Measurements from ENCODE around the gene ARF4.
"Not testable (repeated sequence)": the region's sequence is repeated elsewhere in the genome, so short reads cannot be mapped to it uniquely, and the experiment has no call there.

The ARF4 gene

DNA sequence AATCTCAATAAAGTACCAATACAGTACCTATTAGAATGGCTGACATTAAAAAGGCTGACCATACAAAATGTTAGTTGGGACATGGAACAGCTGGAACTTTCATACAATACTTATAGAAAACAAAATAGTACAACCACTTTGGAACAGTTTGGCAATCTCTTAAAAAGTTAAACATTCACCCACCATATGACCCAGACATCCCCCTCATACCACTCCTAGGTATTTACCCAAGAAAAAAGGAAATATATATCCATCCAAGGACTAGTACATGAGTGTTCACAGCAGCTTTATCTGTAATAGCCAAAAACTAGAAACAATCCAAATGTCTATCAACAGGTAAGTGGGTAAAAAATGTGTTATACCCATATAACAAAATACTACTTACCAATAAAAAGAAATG is 25.2 kb upstream of the ARF4 start:
- TF ChIP-seq, protein P1, sequence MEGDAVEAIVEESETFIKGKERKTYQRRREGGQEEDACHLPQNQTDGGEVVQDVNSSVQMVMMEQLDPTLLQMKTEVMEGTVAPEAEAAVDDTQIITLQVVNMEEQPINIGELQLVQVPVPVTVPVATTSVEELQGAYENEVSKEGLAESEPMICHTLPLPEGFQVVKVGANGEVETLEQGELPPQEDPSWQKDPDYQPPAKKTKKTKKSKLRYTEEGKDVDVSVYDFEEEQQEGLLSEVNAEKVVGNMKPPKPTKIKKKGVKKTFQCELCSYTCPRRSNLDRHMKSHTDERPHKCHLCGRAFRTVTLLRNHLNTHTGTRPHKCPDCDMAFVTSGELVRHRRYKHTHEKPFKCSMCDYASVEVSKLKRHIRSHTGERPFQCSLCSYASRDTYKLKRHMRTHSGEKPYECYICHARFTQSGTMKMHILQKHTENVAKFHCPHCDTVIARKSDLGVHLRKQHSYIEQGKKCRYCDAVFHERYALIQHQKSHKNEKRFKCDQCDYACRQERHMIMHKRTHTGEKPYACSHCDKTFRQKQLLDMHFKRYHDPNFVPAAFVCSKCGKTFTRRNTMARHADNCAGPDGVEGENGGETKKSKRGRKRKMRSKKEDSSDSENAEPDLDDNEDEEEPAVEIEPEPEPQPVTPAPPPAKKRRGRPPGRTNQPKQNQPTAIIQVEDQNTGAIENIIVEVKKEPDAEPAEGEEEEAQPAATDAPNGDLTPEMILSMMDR (IDR thresholded peaks at IDR 0.05; ENCODE audit: borderline replicate concordance, control extremely low read depth, extremely low read depth, insufficient read depth, missing control alignments), result no peak
- DNase-seq (ENCODE audit: low spot score), result no peak
- in situ Hi-C loops (cut with MboI; ENCODE audit: low sequenced_read_pairs, unreplicated experiment), result no loop called here

DNA sequence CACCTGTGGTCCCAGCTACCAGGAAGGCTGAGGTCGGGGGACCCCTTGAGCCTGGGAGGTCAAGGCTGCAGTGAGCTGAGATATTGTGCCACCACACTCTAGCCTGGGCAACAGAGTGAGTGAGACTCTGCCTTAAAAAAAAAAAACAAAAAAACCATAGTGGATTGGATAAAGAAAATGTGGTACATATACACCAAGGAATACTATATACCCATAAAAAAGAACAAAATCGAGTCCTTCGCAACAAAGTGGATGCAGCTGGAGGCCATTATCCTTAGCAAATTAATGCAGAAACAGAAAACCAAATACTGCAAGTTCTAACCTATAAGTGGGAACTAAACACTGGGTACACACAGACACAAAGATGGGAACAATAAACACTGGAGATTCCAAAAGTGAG is 20.6 kb upstream of the ARF4 start:
- in situ Hi-C loops (cut with MboI; ENCODE audit: low sequenced_read_pairs, unreplicated experiment), result no loop called here
- no peak for DNase-seq (ENCODE audit: low spot score)
- TF ChIP-seq, protein P1 (IDR thresholded peaks at IDR 0.05; ENCODE audit: borderline replicate concordance, control extremely low read depth, extremely low read depth, insufficient read depth, missing control alignments), result no peak

DNA sequence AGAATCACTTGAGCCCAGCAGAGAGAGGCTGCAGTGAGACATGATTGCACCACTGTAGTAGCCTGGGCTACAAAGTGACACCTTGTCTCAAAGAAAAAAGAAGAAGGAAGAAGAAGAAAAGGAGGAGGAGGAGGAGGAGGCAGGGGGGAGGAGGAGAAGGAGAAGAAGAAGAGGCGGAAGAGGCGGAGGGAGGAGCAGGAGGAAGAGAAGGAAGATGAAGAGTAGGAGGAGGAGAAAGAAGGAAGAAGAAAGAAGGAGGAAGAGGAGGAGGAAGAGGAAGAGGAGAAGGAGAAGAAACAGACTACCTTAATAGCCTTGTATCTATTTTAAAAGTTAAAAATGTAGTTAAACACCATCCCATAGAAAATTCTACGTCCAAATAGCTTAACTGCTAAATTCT is 19.1 kb upstream of the ARF4 start:
- TF ChIP-seq, protein P1 (IDR thresholded peaks at IDR 0.05; ENCODE audit: borderline replicate concordance, control extremely low read depth, extremely low read depth, insufficient read depth, missing control alignments), result no peak
- in situ Hi-C loops (cut with MboI; ENCODE audit: low sequenced_read_pairs, unreplicated experiment), result no loop called here
- no peak for DNase-seq (ENCODE audit: low spot score)

DNA sequence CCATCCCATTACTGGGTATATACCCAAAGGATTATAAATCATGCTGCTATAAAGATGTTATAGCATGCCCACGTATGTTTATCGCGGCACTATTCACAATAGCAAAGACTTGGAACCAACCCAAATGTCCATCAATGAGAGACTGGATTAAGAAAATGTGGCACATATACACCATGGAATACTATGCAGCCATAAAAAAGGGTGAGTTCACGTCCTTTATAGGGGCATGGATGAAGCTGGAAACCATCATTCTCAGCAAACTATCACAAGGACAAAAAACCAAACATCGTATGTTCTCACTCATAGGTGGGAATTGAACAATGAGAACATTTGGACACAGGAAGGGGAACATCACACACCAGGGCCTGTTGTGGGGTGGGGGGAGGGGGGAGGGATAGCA is 14.7 kb upstream of the ARF4 start:
- DNase-seq (ENCODE audit: low spot score); in situ Hi-C loops (cut with MboI; ENCODE audit: low sequenced_read_pairs, unreplicated experiment): not testable (repeated sequence)

DNA sequence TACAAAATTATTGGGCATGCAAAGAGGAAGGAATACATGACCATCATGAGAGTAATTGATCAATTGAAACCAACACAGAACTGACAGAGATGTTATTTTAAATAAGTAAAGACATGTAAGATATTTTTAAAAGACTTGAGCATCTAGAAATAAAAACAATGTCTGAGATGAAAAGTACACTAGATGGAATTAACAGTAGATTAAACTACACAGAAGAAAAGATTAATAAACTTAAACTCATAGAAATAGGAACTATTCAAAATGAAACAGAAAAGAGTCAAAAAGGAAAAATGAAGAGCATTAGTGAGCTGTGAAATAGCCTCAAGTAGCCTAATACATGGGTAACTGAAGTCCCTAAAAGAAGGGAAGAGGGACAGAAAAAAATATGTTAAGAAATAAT is 8.5 kb upstream of the ARF4 start:
- TF ChIP-seq, protein P1 (IDR thresholded peaks at IDR 0.05; ENCODE audit: borderline replicate concordance, control extremely low read depth, extremely low read depth, insufficient read depth, missing control alignments), result no peak
- in situ Hi-C loops (cut with MboI; ENCODE audit: low sequenced_read_pairs, unreplicated experiment), result no loop called here
- DNase-seq (ENCODE audit: low spot score), result no peak

DNA sequence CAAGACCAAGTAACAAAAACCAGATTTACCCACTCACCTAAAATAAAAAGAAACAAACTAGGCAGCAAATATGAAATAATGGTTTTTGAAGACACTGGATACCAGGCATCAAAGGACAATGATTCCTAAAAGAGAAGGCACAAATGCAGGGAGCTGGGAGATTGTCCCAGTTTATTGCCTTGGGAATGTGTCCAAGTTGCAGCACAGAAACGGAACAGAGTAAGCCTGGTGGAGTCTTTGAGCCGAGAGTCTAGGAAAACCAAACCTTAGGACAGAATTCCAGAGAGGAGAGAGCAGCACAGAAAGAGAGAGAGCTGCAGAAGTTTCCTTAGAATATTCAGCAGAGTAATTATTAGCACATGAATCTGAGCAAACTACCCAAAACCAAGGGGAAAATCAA is 7.8 kb upstream of the ARF4 start:
- TF ChIP-seq, protein P1 (IDR thresholded peaks at IDR 0.05; ENCODE audit: borderline replicate concordance, control extremely low read depth, extremely low read depth, insufficient read depth, missing control alignments), result no peak
- DNase-seq (ENCODE audit: low spot score), result no peak
- in situ Hi-C loops (cut with MboI; ENCODE audit: low sequenced_read_pairs, unreplicated experiment), result no loop called here

DNA sequence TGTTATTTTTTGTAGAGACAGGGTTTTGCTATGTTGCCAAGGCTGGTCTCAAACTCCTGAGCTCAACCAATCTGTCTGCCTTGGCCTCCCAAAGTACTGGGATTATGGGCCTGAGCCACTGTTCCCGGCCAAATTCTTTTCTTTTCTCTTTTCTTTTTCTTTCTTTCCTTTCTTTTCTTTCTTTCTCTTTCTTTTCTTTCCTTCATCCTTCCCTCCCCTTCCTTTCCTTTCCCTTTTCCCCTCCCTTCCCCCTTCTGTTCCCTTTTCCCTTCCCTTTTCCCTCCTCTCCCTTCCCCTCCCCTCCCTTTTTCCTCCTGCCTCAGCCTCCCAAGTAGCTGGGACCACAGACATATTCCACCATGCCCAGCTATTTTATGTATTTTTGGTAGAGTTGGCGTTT is 3.1 kb upstream of the ARF4 start:
- no peak for DNase-seq (ENCODE audit: low spot score)
- TF ChIP-seq, protein P1 (IDR thresholded peaks at IDR 0.05; ENCODE audit: borderline replicate concordance, control extremely low read depth, extremely low read depth, insufficient read depth, missing control alignments), result no peak
- in situ Hi-C loops (cut with MboI; ENCODE audit: low sequenced_read_pairs, unreplicated experiment), result no loop called here

All from GM13976 (cell line).